Measurements from ENCODE around the gene LRRC7.

Gene LRRC7

DNA sequence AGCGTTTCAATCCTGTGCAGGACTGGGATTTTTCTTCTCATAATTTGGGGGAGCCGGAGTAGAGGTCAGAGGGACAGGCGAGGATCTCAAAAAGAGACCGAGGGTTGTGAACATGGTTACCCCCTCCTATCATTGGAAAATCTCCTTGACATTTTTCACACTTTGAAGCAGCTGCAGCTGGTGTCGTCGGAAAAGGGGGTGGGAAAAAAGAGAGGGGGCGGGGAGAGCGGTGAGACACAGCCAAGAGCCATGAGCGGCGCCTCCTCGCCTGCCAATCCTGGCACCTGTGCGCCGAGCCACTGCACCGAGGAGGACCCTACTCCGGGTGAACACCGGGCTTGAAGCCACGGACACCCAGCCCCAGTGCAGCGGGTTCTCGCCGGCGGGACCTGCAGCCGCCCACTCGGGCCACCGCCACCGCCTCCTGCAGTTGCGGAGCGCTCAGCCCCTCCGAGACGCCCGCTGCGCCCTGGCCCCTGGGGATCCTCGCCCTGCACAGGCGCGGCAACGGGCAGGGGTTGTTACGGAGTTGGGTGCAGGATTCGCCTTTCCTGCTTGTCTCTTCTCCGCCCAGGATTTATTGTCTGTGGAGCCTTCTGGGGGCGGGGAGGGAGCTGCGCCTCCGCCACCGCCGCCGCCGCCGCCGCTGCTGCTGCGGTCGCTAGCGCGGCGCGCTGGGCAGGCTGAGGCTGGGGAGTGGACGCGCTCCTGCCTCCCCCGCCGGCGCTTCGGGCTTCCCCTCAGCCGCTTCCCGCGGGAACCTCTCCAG, at the start of gene LRRC7:
Gene LRRC7, plus strand, starts transcription at position 271 of the 769 bp plus-strand sequence. CDS start 718 bp downstream, outside the sequence.
- Histone ChIP-seq H3K27ac (no peak within 1 kb of the TSS), H3K4me3 (peak within 1 kb of the TSS; percentile 78)
- DNase-seq (ENCODE audit: low spot score): no peak
- TF ChIP-seq, protein P1, sequence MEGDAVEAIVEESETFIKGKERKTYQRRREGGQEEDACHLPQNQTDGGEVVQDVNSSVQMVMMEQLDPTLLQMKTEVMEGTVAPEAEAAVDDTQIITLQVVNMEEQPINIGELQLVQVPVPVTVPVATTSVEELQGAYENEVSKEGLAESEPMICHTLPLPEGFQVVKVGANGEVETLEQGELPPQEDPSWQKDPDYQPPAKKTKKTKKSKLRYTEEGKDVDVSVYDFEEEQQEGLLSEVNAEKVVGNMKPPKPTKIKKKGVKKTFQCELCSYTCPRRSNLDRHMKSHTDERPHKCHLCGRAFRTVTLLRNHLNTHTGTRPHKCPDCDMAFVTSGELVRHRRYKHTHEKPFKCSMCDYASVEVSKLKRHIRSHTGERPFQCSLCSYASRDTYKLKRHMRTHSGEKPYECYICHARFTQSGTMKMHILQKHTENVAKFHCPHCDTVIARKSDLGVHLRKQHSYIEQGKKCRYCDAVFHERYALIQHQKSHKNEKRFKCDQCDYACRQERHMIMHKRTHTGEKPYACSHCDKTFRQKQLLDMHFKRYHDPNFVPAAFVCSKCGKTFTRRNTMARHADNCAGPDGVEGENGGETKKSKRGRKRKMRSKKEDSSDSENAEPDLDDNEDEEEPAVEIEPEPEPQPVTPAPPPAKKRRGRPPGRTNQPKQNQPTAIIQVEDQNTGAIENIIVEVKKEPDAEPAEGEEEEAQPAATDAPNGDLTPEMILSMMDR (IDR thresholded peaks at IDR 0.05): no peak

DNA sequence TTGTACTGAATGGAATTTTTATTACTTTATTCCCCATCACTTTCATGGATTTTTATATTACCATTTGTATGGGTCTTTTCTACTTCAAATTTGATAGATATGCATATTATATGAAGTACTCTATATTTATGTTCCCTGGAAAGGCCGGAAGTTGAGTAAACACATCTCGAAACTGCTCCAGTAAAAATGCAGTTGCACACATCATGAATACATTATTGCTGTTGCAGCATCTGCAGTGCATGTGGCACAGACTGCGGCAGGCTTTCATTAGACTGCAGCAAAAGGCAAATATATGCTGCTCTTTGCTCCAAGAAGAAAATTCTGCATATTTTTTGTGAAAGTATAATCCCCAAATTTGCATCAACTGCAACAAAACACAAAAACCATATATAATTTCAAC, 48.7 kb upstream of the LRRC7 start:
- DNase-seq (ENCODE audit: low spot score): no peak
- H3K4me3 ChIP-seq: no peak overlapping the region
- TF ChIP-seq, protein P1 (IDR thresholded peaks at IDR 0.05): no peak
- H3K27ac ChIP-seq: no peak overlapping the region

DNA sequence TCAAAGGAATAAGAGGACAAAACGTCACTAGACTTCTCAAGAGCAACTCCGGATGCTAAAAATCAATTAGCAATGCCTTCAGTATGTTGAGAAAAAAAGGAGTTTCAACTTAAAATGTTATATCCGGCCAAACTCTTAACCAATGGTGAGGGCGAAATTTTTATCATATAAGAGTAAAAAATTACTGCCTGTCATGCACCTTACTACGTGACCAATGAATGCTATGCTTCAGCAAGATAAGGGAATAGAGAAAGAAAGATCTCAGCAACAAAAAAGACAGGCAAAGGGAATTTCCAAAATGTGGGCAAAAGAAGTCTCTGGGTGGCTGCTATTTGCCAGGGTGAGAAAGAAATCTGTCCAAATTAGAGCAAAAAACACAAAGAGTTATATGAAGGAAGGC, 47.4 kb upstream of the LRRC7 start:
- no peak overlapping the region for H3K4me3 ChIP-seq
- H3K27ac ChIP-seq: no peak overlapping the region
- DNase-seq (ENCODE audit: low spot score): no peak

DNA sequence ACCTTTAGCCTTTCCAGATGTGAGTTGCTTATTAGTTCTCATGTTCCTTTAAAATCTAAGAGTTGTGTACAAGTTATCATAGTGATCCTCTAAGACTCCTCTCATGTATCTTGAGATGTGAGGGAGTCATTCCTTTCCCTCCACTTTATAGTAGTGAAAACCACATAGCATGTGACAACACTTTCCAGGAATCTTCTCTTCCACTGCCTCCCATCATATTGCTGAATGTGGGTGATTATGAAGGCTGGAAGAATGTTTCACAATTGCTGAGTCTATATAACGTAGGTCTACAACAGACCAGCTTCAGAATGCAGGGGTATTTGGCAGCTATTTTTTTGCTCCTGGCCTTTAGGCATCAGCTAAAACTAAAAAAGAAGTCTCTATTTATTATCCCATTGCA, 44.7 kb upstream of the LRRC7 start:
- TF ChIP-seq, protein P1 (IDR thresholded peaks at IDR 0.05): no peak
- Histone ChIP-seq H3K4me3 (no peak overlapping the region), H3K27ac (no peak overlapping the region)
- no peak for DNase-seq (ENCODE audit: low spot score)

More for the DNA sequence above, 47.4 kb upstream of the LRRC7 start:
- TF ChIP-seq, protein P1 (IDR thresholded peaks at IDR 0.05): no peak

DNA sequence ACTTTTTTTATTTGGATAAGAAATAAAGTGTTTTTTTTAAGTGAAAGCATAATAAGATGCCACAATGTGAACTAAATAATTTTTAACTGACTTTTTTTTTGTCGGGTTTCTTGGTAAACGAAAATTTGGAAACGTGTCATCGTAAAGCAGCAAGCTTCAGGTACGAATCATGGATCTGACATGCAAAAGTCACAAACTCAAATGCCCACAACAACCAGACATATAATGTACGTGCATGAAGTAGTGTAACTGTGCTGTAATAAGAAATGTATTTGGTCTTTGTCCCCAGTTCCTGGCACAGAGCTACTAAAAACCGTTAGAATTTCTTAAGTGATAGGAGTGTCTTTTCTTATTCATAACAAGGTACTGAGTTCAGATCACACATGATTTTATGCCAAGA, 44.3 kb upstream of the LRRC7 start:
- H3K27ac ChIP-seq: no peak overlapping the region
- no peak overlapping the region for H3K4me3 ChIP-seq
- TF ChIP-seq, protein P1 (IDR thresholded peaks at IDR 0.05): no peak
- no peak for DNase-seq (ENCODE audit: low spot score)

- DNase-seq (ENCODE audit: low spot score): no peak
- Histone ChIP-seq H3K4me3 (no peak overlapping the region), H3K27ac (no peak overlapping the region)
- TF ChIP-seq, protein P1 (IDR thresholded peaks at IDR 0.05): no peak
These were observed 43.7 kb upstream of the LRRC7 start for GRCh38 chr1:69524015-69524414.

DNA sequence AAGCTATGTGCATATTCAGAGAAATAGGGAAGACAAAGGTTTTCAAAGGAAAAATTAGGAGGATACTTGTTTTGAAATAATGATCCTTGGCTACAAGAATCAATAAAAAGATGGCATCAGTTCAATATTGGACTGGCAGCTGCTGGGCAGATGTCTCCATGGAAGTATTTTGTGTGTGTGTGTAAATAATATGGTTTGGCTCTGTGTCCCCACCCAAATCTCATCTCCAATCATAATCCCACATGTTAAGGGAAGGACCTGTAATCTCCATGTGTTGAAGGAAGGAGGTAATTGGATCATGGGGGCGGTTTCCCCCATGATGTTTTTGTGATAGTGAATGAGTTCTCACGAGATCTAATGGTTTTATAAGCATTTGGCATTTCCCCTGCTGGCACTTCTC, 40.4 kb upstream of the LRRC7 start:
- Histone ChIP-seq H3K27ac (no peak overlapping the region), H3K4me3 (no peak overlapping the region)
- DNase-seq (ENCODE audit: low spot score): no peak
- TF ChIP-seq, protein P1 (IDR thresholded peaks at IDR 0.05): no peak

Measured in coronary artery (tissue), 2 donors.